Activated effector memory CD4-positive, alpha-beta T cell treated with anti-CD3 and anti-CD28 coated beads, Interleukin-2, amount 50 U/mL, for 16 hours (primary cell): ENCODE data around the gene RNASE8.

Source experiments
- DNase-seq: peaks from one replicate; pipeline ENCODE4 v3.0.0-alpha.2; 2020

RNASE8 gene

DNA sequence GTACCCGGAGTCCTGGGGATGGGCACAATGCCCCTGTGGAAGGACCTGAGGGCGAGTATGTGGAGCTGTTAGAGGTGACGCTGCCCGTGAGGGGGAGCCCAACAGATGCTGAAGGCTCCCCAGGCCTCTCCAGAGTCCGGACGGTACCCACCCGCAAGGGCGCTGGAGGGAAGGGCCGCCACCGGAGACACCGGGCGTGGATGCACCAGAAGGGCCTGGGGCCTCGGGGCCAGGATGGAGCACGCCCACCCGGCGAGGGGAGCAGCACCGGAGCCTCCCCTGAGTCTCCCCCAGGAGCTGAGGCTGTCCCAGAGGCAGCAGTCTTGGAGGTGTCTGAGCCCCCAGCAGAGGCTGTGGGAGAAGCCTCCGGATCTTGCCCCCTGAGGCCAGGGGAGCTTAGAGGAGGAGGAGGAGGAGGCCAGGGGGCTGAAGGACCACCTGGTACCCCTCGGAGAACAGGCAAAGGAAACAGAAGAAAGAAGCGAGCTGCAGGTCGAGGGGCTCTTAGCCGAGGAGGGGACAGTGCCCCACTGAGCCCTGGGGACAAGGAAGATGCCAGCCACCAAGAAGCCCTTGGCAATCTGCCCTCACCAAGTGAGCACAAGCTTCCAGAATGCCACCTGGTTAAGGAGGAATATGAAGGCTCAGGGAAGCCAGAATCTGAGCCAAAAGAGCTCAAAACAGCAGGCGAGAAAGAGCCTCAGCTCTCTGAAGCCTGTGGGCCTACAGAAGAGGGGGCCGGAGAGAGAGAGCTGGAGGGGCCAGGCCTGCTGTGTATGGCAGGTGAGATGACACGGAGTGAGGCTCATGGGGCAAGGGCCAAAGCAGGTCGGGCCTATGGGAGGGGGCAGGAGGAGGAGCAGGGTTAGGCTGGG, 17.0 kb downstream of the RNASE8 start:
- no peak for DNase-seq

DNA sequence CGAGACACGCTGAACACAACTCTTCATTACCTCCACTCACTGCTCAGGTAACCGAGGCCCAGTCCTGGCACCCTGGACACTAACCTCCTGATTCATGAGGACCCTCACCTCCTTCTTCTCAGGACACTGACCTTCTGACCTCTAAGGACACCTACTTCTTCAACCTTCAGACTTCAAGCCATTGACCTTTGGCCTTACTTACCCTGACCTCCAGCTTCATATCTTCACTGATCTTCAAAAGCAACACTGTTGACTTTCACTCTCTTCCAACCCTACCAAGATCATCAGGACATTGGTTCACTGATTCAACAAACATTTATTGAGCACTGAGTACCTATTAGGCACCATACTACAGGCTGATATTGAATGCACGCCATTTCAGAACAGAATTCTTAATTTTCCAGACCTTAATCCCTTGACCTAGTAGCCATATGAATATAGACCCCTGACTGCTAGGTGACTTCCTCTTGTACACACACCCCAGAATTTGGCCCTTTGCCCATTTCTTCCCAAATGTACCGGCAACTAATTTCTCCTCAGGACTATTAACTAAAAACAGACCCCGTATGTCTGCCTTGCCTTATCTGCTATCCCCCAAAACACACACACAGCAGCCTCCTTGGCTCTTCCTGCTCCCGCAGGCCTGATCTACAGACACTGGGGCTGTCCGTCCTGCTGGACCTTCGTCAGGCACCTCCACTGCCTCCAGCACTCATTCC, 18.3 kb downstream of the RNASE8 start:
- DNase-seq, result no peak

DNA sequence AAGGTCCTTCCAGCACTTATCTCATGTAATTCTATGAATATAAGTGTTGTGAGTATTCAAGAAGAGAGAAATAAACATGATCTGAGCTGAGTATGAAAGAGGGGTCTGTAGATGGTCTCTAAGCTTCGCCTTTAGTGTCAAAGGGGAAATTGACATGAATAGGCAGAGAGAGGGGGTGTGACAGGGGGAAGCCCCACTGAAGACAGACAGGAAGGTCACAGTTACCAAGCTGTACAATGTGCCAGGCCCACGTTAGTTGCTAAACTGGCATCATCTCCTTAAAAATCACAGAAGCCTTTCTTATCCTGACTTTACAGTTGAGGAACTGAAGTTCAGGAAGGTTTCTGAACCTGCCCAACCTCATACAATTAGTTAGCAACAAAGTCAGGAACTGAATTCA, 20.1 kb downstream of the RNASE8 start:
- no peak for DNase-seq

DNA sequence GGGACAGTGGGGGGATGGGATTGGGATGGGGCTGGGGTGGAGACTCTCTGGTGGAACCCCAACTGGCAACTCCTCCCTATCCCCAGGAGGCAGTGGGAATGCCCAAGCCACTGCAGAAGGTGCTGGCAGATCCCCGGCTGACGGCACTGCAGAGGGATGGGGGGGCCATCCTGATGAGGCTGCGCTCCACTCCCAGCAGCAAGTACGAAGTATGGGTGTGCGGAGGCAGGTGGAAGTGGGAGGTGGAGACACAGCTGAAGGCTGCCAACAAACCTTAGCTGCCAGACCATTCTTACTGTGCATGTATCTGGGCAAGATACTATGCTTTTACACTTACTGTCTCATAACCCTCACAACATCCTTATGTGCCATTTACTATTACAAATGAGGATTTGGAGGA, 20.7 kb downstream of the RNASE8 start:
- DNase-seq, result no peak

DNA sequence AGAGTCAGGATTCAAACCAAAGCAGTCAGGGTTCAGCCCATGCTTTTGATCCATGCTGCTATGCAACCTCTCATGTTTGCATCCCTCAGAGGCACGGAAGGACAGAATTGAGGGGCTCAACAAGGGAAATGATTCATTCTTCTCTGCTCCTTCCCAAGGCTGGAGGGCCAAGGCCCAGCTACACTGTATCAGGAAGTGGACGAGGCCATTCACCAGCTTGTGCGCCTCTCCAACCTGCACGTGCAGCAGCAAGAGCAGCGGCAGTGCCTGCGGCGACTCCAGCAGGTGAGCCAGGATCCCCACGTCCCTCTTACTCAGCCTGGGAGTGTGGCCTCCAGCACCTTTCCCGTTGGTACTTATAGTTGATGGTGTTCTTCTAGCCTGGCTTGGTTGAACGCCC, 21.1 kb downstream of the RNASE8 start:
- no peak for DNase-seq

DNA sequence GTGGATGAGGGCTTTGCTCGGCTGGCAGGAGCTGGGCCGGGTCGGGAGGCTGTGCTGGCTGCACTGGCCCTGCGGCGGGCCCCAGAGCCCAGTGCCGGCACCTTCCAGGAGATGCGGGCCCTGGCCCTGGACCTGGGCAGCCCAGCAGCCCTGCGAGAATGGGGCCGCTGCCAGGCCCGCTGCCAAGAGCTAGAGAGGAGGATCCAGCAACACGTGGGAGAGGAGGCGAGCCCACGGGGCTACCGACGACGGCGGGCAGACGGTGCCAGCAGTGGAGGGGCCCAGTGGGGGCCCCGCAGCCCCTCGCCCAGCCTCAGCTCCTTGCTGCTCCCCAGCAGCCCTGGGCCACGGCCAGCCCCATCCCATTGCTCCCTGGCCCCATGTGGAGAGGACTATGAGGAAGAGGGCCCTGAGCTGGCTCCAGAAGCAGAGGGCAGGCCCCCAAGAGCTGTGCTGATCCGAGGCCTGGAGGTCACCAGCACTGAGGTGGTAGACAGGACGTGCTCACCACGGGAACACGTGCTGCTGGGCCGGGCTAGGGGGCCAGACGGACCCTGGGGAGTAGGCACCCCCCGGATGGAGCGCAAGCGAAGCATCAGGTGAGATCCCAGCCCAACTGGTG, 24.0 kb downstream of the RNASE8 start:
- DNase-seq, result no peak

DNA sequence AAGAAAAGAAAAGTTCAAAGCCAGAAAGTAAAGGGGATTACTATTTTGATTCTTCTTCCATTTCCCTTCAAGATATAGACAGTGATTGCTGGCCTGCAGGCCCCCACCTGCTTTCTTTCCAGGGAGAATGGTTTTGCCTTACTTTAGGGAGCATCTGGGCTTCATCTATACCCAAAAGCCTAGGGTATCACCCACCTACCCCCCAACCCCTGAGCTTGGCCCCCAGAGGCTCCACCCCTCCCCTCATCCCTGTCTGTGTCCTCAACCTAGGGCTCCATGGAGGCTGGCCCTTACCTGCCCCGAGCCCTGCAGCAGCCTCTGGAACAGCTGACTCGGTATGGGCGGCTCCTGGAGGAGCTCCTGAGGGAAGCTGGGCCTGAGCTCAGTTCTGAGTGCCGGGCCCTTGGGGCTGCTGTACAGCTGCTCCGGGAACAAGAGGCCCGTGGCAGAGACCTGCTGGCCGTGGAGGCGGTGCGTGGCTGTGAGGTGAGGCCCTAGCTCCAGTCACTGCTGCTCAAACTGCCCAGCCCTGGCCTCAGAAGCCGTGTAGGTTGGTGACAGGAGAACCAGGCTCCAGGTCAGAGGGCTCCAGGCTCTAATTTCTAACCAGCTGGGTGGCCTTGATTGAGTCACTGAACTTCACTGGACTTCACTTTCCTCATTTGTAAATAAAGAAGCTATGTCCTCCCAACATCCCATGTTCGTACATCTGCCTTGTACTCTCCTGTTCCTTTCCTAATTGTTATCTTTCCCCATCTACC, 26.1 kb downstream of the RNASE8 start:
- no peak for DNase-seq

DNA sequence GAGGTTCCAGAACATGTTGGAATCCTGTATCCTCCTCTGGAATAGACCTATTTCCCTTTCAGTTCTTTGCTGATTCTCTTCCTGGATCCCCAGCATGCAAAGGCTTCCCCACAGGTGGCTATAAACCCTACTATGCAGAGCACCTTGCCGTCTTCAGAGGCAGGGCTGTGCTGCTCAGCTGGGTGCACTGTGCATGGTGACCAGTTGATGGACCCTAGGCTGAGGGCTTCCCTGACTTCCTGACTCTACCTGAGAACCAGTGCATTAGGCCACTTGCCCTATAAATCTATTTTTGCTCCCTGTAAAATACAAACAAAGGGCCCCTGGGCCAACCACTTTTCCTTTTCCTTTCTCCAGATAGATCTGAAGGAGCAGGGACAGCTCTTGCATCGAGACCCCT, 26.8 kb downstream of the RNASE8 start:
- DNase-seq, result no peak

DNA sequence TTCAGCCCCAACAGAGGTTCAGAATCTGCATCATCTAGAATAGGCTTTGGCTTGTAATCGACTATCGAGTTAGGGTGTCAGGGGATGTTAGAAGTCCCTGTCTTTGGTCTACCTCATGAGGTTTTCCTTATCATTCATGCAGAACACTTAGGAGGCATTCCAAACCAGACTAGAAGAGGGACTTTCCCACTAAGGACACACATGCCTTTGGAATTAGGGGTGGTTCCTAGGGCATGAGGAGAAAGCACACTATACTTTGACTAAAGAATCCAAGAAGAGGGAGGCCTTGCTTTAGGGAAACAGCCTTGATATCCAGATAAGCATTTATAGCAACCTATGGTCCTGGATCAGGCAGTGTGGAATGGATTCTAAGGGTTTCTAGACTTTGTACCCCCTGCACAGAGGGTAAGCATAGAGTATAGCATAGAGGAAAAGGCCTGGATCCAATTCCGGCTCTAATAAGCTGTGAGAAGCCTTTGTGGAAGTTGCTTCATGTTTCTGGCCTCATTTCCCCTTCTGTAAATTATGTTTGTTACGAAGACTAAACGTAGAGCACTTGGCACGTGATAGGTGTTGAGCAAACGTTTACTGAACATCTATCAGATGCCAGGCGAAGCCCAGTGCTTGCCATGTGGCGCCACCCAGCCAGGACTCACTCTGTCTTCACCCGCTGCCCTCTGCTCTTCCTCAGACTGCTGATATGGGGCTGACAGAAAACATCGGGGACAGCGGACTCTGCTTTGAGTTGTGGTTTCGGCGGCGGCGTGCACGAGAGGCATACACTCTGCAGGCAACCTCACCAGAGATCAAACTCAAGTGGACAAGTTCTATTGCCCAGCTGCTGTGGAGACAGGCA, 27.6 kb downstream of the RNASE8 start:
- no peak for DNase-seq

DNA sequence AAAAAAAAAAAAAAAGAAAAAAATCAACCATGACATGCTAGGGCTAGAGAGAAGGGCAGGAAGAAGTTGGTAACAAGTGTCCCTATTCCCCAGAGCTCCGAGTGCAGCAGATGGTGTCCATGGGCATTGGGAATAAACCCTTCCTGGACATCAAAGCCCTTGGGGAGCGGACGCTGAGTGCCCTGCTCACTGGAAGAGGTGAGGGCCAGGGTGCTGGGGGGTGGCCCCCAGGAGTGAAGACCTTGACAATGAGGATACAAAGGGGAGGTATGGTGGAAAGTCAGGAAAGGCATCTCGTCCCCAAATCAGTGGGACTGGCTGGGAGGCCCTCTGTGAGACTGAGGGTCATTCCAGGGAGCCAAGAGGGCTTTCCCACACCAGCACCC, 29.3 kb downstream of the RNASE8 start:
- no peak for DNase-seq

DNA sequence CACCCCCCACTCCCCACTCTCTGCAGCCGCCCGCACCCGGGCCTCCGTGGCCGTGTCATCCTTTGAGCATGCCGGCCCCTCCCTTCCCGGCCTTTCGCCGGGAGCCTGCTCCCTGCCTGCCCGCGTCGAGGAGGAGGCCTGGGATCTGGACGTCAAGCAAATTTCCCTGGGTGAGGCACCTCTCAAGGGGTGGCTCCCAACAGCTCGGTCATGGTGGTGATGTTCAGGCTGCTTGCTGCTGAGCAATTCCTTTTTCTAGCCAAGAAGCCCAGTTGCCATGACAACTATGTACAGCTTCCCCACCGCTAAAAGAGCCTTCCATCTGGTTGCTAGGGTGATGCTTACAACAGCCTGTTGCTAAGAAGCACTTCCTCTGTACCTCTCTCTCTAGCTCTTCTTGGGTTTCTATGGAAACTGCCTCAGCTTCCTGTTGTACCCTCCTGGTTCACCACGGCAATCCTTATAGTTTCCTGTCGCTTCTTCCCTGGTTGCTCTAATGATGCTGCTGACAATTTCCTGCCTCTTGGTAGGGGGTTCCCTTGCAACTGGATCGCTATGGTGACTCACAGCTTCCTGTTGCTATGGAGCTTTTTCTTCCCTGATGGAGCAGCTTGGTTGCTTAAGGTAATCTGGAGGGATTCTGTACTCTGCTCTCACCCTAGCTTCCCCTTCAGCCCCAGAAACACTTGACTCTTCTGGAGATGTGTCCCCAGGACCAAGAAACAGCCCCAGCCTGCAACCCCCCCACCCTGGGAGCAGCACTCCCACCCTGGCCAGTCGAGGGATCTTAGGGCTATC, 29.9 kb downstream of the RNASE8 start:
- peak; percentile 85 for DNase-seq

DNA sequence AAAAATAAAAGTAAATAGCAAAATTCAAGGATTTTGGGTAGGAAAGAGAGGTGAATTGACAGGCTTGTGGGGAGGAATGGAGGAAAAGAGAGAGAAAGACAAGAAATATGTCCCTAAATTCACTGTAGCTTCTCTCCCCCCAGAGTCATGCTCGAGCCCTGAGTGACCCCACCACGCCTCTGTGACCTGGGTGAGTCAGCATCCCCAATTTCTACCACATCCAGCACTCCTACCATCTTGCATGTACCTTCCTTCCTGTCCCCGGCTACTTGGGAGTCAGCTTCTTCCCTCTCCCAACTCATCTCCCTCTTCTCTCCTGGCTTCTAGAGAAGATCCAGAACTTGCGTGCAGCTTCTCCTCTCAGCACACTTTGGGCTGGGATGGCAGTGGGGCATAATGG, 31.1 kb downstream of the RNASE8 start:
- DNase-seq, result no peak

DNA sequence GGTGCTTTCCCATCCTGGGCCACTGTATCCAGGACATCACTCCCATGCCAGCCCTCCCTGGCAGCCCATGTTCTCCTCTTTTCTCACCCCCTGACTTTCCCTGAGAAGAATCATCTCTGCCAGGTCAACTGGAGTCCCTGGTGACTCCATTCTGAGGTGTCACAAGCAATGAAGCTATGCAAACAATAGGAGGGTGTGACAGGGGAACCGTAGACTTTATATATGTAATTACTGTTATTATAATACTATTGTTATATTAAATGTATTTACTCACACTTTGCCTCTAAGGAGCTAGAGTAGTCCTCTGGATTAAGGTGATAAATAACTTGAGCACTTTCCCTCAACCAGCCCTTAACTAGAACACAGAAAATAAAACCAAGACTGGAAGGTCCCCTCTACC, 31.6 kb downstream of the RNASE8 start:
- no peak for DNase-seq

DNA sequence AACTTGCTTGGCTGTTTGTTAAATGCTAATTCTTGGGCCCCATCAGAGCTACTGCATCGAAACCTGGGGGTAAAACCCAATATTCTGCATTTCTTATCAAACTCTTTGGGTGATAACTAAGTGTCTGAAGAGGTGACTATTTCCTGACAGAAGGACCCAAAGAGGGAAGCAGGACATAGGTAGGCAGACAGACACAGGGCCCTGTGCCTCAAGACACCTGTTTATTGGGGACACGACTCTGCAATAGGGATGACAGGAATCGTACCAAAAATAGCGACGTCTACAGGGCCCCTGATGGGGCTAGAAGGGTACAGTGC, 32.2 kb downstream of the RNASE8 start:
- no peak for DNase-seq

DNA sequence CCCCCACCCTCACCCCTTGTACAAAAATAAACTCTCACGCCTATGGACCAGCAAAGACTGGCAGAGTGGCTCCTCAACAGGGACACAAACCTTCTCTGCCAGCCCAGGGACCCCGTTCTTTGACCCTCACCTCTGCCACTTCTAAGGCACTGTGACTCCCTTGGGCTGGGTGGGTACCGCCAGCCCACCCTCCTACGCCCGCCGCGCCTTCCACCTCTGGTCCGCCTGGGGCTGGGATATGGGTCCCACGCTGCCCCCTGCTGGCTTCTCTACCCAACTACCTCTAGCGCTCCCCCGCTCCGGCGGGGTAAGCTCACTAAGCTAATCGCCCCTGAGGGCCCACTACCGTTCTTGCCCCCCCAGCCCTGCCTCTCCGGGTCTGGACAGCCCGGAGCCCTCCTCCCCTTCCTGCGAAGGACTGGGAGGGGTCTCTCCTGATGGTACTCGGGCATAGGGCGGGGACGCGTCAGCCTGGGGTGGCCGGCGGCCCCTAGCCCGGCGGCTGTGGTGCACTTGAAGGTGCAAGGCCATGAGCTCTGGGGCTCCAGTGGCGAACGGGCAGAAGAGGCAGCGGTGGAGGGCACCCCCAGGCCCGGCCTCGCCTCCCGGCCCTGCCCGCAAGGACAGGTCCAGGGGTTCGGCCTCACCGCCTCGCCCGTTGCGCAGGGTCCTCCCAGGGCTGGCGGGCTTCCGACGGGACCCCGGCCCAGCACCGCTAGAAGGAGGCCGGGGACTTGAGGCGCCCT, 32.7 kb downstream of the RNASE8 start:
- no peak for DNase-seq

DNA sequence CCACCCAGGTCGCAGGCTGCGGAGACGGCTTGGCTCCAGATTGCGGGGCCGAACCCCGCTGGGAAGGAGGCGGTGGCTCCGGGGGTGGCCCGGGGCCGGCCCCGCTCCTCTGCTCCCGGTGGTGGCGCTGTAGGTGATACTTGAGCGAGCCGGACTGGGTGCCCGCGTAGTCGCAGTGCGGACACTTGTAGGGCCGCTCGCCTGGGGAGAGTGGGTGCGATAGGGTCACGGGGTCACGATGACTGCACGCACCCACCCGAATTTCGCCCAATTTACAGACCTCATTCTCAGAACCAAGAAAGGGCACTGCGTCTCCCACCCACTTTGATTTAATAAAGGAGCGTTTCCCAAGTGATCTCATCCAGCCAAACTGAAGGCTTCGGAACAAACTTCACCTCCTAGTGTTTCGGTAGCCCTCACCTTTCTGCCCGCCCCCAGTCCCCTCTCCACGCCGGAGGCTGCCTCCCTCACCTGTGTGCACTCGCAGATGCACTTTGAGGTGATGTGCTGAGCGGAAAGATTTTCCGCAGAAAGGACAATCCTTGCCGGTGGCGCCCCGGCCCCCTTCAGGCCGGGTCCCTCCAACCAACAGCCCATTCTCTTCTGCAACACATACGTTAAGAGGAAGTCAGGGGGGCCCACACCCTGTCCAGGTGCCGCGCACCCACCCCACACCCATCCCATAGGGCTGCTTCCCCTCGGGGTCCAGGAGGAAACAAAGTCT, 33.5 kb downstream of the RNASE8 start:
- no peak for DNase-seq

DNA sequence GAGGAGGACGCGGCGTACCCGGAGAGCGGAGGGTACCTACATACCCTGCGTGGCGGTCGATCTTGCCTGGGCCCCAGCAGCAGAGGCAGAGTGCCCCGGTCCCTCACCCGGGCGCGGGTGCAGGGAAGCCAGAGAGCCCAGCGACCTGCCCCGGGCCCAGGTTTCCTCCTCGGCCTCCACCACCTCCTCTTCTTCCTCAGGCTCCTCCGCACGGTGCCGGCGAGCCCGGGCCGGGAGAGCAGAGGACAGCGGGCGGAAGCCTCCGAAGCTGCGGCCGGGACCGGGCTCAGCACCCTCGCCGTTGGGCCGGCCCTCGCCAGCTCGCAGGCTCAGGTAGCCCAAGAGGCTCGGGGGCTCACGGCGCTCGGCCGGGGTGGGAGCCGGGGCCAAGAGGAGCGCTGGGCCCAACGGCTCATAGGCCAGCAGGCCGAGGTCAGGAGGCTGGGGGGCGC, 34.2 kb downstream of the RNASE8 start:
- no peak for DNase-seq

DNA sequence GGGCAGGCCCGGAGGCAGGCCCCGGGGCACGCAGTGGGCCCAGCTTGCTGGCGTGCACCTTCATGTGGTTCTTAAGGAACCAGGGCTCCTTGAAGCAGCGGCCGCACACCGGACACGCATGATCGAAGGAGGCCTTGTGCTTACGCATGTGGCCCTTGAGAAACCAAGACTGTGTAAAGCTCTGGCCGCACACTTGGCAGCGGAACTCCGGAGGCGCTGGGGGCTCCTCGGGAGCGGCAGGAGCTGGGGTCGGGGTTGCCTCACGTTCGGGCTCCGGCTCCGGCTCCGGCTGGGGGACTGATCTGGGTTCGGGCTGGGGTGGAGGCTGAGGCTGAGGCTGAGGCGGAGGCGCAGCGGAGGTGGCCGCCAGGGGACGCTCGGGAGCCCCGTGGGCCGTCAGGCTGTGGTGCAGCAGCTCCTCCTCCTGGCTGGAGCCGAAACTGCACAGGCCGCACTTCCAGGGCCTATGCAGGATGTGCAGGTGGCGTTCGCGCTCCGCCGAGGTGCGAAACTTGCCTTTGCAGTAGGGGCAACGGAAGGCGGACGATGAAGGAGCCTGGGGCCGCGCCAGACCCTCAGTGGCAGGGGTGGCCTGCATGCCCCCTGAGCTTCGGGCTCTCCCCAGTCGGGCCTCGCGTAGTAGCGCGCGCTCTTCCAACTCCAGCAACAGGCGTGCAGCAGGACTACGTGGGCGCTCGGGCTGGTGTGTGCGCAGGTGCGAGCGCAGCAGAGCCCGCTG, 34.8 kb downstream of the RNASE8 start:
- DNase-seq, result peak; percentile 96

DNA sequence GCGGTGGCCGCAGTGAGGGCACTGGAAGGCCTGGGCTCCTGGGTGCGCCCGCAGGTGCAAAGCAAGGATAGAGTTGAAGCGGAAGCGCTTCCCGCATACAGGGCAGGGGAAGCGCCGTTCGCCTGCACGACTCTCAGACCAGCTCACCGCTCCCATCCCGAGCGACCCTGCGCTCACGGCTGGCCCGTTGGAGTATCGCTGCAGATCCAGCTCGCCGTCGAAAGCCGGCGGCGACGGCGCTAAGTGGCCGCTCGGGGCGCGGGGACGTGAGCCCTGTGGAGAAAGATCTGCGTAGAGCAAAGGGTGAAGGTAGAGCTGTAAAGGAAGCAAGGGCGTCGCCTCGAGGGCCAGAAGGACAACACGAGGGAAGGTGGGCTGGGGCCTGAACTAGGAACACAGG, 35.4 kb downstream of the RNASE8 start:
- no peak for DNase-seq
